ENCODE data around the gene HLA-DOA. TPM values are rescaled to one million over a fixed set of nuclear protein-coding genes. Genes with fewer than 3 reads are reported as not detected.

HLA-DOA gene
- total and polyA plus RNA-seq, 2 of the 8 experiments (the other 6 are each of a cell fraction or from before 2014, with no cell fraction given): 23.7 to 89.0 TPM

GRCh38 chr6:33010356-33010755 lies 965 bp upstream of the HLA-DOA start (continued):
- no peak for TF ChIP-seq CTCF (IDR thresholded peaks at IDR 0.05; ENCODE audit: control extremely low read depth in 1 of 3, insufficient read depth in 1 of 3, low read depth in 1 of 3, low read length in 3 of 3)
- no peak for TF ChIP-seq ASH2L (IDR thresholded peaks at IDR 0.05; ENCODE audit: low read length)
- TF ChIP-seq MAFK (IDR thresholded peaks at IDR 0.05; ENCODE audit: low read depth, low read length): no peak
- TF ChIP-seq TAF1 (IDR thresholded peaks at IDR 0.05; ENCODE audit: low read depth, low read length): no peak
- no peak for TF ChIP-seq TAF7 (optimal IDR thresholded peaks at IDR 0.05; ENCODE audit: borderline replicate concordance, low read depth, low read length)
- TF ChIP-seq POU5F1 (IDR thresholded peaks at IDR 0.05; ENCODE audit: low read depth, low read length): no peak
- TF ChIP-seq SIN3A (conservative IDR thresholded peaks at IDR 0.05 in 1 of 2, IDR thresholded peaks at IDR 0.05 in 1 of 2; ENCODE audit: low read depth in 1 of 2, low read length in 2 of 2): no peak
- no peak for TF ChIP-seq TBP (IDR thresholded peaks at IDR 0.05; ENCODE audit: low read depth, low read length)

Measured in H1 (cell line).